GM12801 (cell line): Measurements from ENCODE around the gene OR2G6.
"Not testable (repeated sequence)": the region's sequence is repeated elsewhere in the genome, so short reads cannot be mapped to it uniquely, and the experiment has no call there.

ENCODE experiments used
- TF ChIP-seq, protein P1 (sequence below): IDR thresholded peaks from one replicate; pipeline ENCODE4 v1.5.1; 2011; ENCODE audit warnings: control low read depth; ENCODE audit not compliant: insufficient read length; ENCODE audit errors: extremely low read depth

The OR2G6 gene

DNA sequence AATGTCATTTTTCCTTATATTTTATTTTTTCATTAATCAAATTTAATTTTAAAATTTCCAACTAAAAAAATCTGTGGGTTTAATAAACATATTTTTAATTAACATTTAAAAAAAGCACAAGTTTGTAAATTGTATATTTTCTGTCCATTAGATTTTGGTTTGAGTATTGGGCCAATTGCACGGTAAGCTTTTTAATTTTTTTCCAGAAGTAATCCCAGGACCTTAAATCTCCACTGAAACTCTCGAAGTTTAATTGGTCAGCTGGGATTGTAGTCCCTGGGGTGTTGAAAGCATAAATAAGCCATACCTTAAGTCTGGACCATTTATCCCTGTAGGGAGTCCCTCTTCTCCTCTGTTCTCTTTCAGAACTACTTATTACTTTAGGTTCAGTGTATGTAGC lies at the start of gene OR2G6:
Gene OR2G6, plus strand, starts transcription at position 301 of the 400 bp plus-strand sequence. CDS start 13,574 bp downstream, outside the sequence.
- TF ChIP-seq, protein P1, sequence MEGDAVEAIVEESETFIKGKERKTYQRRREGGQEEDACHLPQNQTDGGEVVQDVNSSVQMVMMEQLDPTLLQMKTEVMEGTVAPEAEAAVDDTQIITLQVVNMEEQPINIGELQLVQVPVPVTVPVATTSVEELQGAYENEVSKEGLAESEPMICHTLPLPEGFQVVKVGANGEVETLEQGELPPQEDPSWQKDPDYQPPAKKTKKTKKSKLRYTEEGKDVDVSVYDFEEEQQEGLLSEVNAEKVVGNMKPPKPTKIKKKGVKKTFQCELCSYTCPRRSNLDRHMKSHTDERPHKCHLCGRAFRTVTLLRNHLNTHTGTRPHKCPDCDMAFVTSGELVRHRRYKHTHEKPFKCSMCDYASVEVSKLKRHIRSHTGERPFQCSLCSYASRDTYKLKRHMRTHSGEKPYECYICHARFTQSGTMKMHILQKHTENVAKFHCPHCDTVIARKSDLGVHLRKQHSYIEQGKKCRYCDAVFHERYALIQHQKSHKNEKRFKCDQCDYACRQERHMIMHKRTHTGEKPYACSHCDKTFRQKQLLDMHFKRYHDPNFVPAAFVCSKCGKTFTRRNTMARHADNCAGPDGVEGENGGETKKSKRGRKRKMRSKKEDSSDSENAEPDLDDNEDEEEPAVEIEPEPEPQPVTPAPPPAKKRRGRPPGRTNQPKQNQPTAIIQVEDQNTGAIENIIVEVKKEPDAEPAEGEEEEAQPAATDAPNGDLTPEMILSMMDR, result not testable (repeated sequence)

DNA sequence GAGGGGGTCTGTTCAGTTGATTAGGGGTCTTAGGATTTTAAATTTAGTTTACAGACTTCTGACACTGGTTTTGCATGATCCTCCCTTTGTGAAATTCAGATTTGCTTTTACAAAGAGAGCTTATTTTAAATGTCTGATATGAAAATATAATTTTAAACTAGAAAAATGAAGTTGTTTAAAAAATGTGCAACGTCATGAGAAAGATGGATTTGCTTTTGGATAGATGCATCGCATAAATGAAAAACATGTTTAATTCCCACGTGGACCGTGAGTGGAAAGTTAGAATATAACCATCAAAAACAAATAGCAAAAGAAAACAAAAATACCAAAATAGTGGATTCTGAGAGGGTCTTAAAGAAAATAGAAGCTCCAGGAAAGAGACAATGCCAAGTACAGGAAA lies 36.7 kb upstream of the OR2G6 start:
- TF ChIP-seq, protein P1, result no peak

DNA sequence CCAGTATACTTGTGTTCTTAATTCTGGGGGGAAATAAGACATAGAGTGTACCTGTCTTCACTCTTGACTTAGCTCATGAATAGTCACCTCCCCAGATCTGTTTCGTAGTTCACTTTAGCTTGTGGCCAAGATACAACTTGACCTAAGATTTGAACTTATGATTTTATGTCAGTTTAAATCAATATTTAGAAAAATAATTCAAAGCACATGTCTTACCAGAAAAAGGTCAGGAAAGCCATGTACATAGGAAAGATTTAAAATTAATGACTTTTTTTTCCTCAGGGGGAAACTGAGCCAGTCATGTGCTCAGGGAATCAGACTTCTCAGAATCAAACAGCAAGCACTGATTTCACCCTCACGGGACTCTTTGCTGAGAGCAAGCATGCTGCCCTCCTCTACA lies 34.8 kb upstream of the OR2G6 start, which contains the start of gene OR2T3:
Gene OR2T3, plus strand, starts transcription at position 301 of the 400 bp plus-strand sequence. Its CDS starts 0 bp downstream, at position 301.
- TF ChIP-seq, protein P1, result not testable (repeated sequence)

DNA sequence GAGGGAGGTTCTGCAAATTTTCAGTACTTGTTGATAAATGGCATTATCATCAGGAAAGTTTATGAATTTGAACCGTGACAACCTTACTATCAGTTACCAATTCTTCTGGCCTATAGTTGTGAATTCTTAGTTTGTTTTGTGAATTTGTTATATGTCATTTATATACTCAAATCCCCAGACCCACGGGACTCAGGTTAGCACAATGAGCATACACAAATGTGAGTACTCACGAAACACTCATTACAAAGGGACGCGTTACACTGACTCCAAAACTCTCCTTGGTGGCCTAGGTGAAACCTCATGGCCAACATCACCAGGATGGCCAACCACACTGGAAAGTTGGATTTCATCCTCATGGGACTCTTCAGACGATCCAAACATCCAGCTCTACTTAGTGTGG lies 19.6 kb upstream of the OR2G6 start, which contains the start of gene OR2T5:
Gene OR2T5, plus strand, starts transcription at position 301 of the 400 bp plus-strand sequence. Its CDS starts 0 bp downstream, at position 301.
- TF ChIP-seq, protein P1, result not testable (repeated sequence)

DNA sequence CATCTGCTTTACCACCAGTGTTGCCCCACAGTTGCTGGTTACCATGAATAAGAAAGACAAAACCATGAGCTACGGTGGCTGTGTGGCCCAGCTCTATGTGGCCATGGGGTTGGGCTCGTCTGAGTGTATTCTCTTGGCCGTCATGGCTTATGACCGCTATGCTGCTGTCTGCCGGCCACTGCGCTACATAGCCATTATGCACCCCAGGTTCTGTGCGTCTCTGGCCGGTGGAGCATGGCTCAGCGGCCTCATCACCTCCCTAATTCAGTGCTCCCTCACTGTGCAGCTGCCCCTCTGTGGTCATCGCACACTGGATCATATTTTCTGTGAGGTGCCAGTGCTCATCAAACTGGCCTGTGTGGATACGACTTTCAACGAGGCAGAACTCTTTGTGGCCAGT lies 14.0 kb downstream of the OR2G6 start:
- TF ChIP-seq, protein P1, result no peak

DNA sequence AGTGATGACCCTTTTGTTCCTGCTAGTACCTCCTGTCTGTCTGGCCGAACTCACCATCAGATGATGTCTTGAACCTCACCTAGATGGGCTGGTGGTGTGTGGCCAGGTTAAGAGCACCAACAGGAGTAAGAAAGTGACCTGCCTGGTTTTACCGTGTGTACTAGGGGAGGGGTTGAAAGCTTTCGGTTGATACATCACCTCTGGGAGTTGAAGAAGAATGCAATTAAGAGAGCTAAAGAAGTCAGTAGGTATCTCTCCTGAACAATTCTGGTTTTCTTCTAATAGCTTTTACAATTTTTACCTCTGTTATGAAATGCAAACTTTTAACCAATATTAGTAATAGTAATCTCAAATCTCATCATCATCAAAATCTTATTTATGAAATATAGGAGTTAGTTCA lies 54.8 kb downstream of the OR2G6 start, which contains the start of gene OR2T29:
Gene OR2T29, minus strand, starts transcription at position 101 of the 400 bp plus-strand sequence. CDS start 3,281 bp downstream, outside the sequence.
- TF ChIP-seq, protein P1, result not testable (repeated sequence)

DNA sequence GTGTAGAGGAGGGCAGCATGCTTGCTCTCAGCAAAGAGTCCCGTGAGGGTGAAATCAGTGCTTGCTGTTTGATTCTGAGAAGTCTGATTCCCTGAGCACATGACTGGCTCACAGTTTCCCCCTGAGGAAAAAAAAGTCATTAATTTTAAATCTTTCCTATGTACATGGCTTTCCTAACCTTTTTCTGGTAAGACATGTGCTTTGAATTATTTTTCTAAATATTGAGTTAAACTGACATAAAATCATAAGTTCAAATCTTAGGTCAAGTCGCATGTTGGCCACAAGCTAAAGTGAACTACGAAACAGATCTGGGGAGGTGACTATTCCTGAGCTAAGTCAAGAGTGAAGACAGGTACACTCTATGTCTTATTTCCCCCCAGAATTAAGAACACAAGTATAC lies 66.8 kb downstream of the OR2G6 start, which contains the start of gene OR2T34:
Gene OR2T34, minus strand, starts transcription at position 101 of the 400 bp plus-strand sequence. Its CDS starts 0 bp downstream, at position 101.
- TF ChIP-seq, protein P1, result not testable (repeated sequence)
